ENCODE results near the gene UBE2U. TPM values are rescaled to one million over a fixed set of nuclear protein-coding genes. Genes with fewer than 3 reads are reported as not detected.

UBE2U gene
- total and polyA plus RNA-seq, 12 donors, result not detected

- Histone ChIP-seq H3K27me3 (no peaks in the 10 kb centered on the region), H3K4me1 (replicated peaks in 1 of 2) (no peaks in the 10 kb centered on the region), H3K36me3 (replicated peaks in 1 of 2) (no peaks in the 10 kb centered on the region), H3K27ac (no peak overlapping the region), H3K4me3 (no peak overlapping the region), H3K9me3 (replicated peaks in 1 of 3) (no peaks in the 10 kb centered on the region)
- intact Hi-C loops (cut with DNase I), result no loop called here
- no peak for TF ChIP-seq POLR2A (IDR thresholded peaks at IDR 0.05)
- TF ChIP-seq CTCF (IDR thresholded peaks at IDR 0.05), result no peak
- DNase-seq, result no peak
- 82 to 97% (median 88%) methylated on average over 3 of the region's 3 CpGs for WGBS, 4 donors
Measured at GRCh38 chr1:64302194-64302593, 98.8 kb downstream of the UBE2U start.

GRCh38 chr1:64302971-64303370 is 99.5 kb downstream of the UBE2U start:
- Histone ChIP-seq H3K4me1 (replicated peaks in 1 of 2) (no peaks in the 10 kb centered on the region), H3K27ac (no peak overlapping the region), H3K4me3 (no peak overlapping the region), H3K9me3 (replicated peaks in 1 of 3) (no peaks in the 10 kb centered on the region), H3K36me3 (replicated peaks in 1 of 2) (no peaks in the 10 kb centered on the region), H3K27me3 (no peaks in the 10 kb centered on the region)
- 77 to 86% (median 80%) methylated on average over 2 of the region's 2 CpGs for WGBS, 4 donors
- intact Hi-C loops (cut with DNase I), result no loop called here
- no peak for TF ChIP-seq POLR2A (IDR thresholded peaks at IDR 0.05)
- DNase-seq, result no peak

- TF ChIP-seq POLR2A (IDR thresholded peaks at IDR 0.05), result no peak
- Histone ChIP-seq H3K27me3 (no peaks in the 10 kb centered on the region), H3K4me3 (no peak overlapping the region), H3K9me3 (replicated peaks in 1 of 3) (no peaks in the 10 kb centered on the region), H3K27ac (no peak overlapping the region), H3K36me3 (replicated peaks in 1 of 2) (no peaks in the 10 kb centered on the region), H3K4me1 (replicated peaks in 1 of 2) (no peaks in the 10 kb centered on the region)
- intact Hi-C loops (cut with DNase I), result no loop called here
- DNase-seq, result no peak
Measured at GRCh38 chr1:64304823-64305222, 101.4 kb downstream of the UBE2U start.

- no peak for DNase-seq
- Histone ChIP-seq H3K4me3 (no peak overlapping the region), H3K9me3 (replicated peaks in 1 of 3) (no peaks in the 10 kb centered on the region), H3K27me3 (no peaks in the 10 kb centered on the region), H3K36me3 (replicated peaks in 1 of 2) (no peaks in the 10 kb centered on the region), H3K27ac (no peak overlapping the region), H3K4me1 (replicated peaks in 1 of 2) (no peaks in the 10 kb centered on the region)
- TF ChIP-seq POLR2A (IDR thresholded peaks at IDR 0.05) (no peak), CTCF (IDR thresholded peaks at IDR 0.05) (no peak)
- WGBS, 4 donors, result 60 to 82% (median 62%) methylated on average over 6 of the region's 6 CpGs
- intact Hi-C loops (cut with DNase I), result no loop called here
Measured at GRCh38 chr1:64308866-64309265, 105.4 kb downstream of the UBE2U start.

GRCh38 chr1:64309431-64309831 is 106.0 kb downstream of the UBE2U start:
- Histone ChIP-seq H3K4me3 (no peak overlapping the region), H3K36me3 (replicated peaks in 1 of 2) (no peaks in the 10 kb centered on the region), H3K4me1 (replicated peaks in 1 of 2) (no peaks in the 10 kb centered on the region), H3K9me3 (replicated peaks in 1 of 3) (no peaks in the 10 kb centered on the region), H3K27ac (no peak overlapping the region), H3K27me3 (no peaks in the 10 kb centered on the region)
- no peak for TF ChIP-seq POLR2A (IDR thresholded peaks at IDR 0.05)
- TF ChIP-seq CTCF (IDR thresholded peaks at IDR 0.05), result no peak
- WGBS, 4 donors, result 74 to 89% (median 85%) methylated on average over 5 of the region's 5 CpGs
- intact Hi-C loops (cut with DNase I), result no loop called here
- no peak for DNase-seq

Data from adrenal gland (tissue), 12 donors.